Measurements from ENCODE around the gene RAB28. TPM values are rescaled to one million over a fixed set of nuclear protein-coding genes. Genes with fewer than 3 reads are reported as not detected.

RAB28 gene
- 10 to 100 TPM; 29.5 to 41.4 (median 30.6) TPM for polyA plus RNA-seq (ENCODE audit: insufficient read depth in 1 of 5, insufficient read length in 5 of 5, low replicate concordance in 1 of 5)
- long read RNA-seq, donor 1, transcript RAB28-202 (7 exons, 1,715 nt) = major isoform, 14 of 27 reads
- long read RNA-seq, donor 1, partial matches to known transcripts = 12 of 27 reads
- long read RNA-seq, donor 1, other reads (novel, unspliced or antisense) = 0 of 27 reads
- long read RNA-seq, donor 2, transcript RAB28-202 (7 exons, 1,715 nt) = major isoform, 7 of 16 reads
- long read RNA-seq, donor 2, partial matches to known transcripts = 7 of 16 reads
- long read RNA-seq, donor 2, other reads (novel, unspliced or antisense) = 0 of 16 reads
- long read RNA-seq, donor 3, transcript RAB28-202 (7 exons, 1,715 nt) = major isoform, 8 of 17 reads
- long read RNA-seq, donor 3, partial matches to known transcripts = 6 of 17 reads
- long read RNA-seq, donor 3, other reads (novel, unspliced or antisense) = 0 of 17 reads
- long read RNA-seq, donor 4, transcript RAB28-202 (7 exons, 1,715 nt) = major isoform, 8 of 9 reads
- long read RNA-seq, donor 4, partial matches to known transcripts = 0 of 9 reads
- long read RNA-seq, donor 4, other reads (novel, unspliced or antisense) = 0 of 9 reads
- long read RNA-seq, donor 5, transcript RAB28-202 (7 exons, 1,715 nt) = major isoform, 15 of 30 reads
- long read RNA-seq, donor 5, partial matches to known transcripts = 10 of 30 reads
- long read RNA-seq, donor 5, other reads (novel, unspliced or antisense) = 0 of 30 reads
- long read RNA-seq, donor 6, transcript RAB28-202 (7 exons, 1,715 nt) = major isoform, 9 of 26 reads
- long read RNA-seq, donor 6, partial matches to known transcripts = 13 of 26 reads
- long read RNA-seq, donor 6, other reads (novel, unspliced or antisense) = 0 of 26 reads
- long read RNA-seq, donor 7, transcript RAB28-202 (7 exons, 1,715 nt) = major isoform, 7 of 10 reads
- long read RNA-seq, donor 7, partial matches to known transcripts = 0 of 10 reads
- long read RNA-seq, donor 7, other reads (novel, unspliced or antisense) = 0 of 10 reads
- long read RNA-seq, donor 8, partial matches to known transcripts = 5 of 8 reads
- long read RNA-seq, donor 8, other reads (novel, unspliced or antisense) = 0 of 8 reads

DNA sequence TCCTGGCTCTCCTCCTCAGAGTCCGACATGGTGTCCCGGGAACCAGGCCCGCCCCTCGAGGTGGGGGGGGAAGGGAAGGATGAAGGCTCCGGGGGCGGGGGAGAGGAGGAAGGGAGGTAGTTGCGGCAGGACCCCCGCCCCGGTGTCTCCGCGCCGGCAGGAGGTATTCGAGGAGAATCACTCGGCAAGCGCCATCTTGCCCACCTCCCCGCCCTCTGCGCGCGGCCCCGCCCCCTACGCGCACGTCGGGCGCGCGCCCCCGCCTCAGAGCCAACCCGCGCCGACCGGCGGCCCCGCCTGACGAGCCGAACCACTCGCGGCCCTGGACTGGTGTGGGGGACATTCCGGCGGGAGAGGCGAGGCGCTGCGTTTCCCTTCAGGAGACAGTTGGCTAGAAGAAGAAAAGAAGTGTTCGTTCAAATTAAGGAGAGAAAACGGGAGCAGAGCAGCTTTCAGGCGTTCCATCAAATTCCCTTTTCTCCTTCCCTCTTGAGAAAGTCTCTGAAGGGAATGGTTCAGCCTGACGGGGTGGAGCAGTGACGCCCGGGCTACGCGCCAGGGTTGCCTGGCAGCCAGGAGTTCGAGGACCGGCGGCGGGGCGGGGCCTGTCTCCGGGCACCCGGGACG lies at the start of gene RAB28:
Gene RAB28, minus strand, starts transcription at position 219 of the 627 bp plus-strand sequence.
- DNase-seq = peak; percentile 98

DNA sequence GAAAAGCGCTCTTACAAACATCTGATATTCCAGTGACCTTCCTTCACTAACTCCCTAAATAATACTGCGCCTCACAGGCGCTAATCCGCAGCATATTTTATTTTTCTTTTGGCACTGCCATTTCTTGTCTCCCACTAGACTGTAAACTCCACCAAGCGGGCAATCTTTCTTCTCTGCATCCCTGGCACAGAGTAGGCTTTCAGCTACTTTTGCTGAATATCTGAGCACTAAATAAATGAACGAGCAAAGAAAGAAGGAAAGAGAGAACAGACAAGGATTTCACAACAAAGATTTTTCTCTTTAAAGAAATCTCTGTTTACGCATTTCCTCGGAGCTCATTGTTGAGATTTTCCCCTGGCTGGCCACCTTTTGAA lies 47.5 kb upstream of the RAB28 start:
- no peak for DNase-seq

DNA sequence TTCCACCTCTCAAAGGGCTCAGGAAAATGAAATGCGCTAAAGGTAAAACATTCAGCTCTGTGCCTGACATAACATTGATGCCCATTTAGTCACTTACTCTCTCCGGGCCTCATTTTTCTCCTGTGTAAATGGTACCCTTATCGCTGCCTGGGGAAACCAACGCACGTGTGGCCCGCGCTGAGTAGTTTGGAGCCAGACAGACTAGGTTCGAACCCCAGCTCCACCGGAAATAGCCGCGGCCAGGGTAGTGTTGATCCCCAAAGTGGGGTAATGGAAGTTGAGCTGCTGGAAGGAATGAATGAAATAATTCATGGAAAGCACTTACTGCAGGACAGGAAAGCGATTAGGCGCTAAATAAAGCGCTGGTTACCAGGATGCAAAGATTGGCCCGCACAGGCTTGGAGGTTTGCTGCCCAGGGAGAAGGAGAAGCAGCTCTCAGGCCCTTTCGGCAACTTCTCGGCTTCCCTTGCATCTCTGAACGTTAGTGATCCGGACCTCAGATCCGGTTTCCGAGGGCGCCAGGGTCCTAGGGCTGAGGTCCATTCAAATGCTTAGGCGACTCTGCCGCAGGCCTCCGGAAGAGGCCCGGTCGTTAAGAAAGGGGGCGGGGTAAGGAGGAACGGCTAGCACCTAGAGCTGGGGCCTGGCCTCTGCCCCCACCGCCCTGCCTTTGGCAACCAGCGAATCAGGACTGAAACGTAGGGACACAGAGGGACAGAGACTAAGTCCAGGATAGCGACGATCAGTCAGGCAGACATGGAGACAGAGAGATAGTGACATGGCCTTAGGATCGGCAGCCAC lies 46.9 kb upstream of the RAB28 start:
- DNase-seq = no peak

DNA sequence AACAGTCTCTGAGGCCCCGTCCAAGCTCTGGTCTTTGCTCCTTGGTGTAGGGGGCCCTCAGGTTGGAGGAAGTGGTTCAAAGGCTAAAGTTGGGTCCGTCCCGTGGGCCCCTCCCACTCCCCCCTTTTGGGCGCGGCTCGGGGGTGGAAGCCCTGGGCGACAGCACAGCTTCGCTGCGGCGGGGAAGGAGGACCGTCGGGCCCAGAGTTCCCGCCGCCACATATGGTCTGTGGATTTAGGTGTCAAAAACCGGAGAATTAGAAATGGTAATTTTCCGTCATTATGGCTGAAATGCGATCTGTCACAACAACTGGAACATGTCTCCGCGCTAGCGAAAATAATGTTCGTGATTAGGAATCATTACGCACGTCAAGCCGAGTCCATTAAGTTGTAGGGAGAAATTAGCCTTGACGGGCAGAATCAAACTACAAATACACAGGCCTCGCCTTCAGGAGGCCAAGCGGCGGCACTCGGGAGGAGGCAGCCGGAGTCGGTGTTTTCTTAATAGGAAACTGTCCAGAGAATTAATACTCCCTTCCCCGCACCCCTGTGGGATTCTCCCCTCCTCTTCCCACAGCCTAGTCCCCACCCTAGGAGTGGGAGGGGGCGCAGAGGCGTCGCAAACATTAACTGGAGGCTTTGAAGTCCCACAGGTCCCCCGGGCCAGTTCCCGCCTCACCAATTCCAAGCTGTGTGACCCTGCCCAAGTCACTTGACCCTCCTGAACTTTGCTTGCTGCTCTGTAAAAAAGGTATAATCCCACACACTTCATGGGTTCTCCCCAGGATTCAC lies 45.2 kb upstream of the RAB28 start:
- no peak for DNase-seq

DNA sequence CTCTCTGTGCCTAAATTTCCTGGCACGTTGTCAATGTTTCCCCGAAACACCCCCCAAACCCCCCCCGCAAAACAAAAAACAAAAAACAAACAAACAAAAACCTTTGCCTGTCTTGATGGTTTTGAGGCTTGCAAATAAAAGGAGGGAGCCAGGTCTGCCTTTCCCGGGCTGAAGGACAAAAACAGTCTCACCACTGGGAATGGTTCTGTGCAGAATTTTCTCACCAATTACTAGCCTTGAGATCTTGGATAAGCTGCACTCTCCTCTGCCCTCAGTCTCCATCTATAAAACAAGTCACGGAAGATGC lies 44.6 kb upstream of the RAB28 start:
- DNase-seq = no peak

DNA sequence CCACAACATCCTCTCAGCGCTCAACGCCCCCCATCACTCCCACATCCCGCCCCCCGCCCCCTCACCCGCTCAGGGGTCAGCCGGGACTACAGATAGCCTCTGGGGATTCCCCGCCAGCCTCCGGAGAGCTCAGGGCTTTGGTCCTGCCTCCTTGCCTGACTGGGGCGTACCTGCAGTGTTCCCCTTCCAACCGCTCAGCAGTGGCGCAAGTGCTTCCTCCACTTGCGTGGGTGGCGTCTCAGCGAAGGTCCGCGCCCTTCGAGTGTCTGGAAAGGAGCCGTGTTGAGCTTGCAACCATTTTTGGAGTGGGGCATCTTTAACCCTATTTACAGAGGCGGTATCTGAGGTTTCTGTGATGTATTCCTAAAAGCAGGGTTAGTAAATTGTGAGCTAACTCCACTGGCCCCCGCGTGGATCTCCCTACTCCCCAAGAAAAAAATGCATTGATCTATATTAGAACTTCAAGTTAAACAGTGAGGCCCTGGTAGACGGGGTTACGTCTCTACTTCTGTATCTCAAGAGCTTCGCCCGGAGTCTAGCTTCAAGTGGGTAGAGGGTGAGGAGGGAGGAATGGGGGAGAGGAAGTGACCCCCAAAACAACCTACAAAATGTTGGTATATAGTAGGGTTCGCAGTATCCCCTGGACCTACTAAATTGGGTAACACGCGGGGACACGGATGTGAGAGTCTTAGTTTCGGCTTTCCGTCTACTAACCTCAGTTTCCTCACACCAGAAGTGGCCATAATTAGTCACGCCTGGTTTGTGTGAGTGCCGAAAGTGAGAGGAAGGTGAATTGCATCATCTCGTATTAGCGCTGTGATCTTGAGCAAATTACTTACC lies 44.1 kb upstream of the RAB28 start:
- no peak for DNase-seq

DNA sequence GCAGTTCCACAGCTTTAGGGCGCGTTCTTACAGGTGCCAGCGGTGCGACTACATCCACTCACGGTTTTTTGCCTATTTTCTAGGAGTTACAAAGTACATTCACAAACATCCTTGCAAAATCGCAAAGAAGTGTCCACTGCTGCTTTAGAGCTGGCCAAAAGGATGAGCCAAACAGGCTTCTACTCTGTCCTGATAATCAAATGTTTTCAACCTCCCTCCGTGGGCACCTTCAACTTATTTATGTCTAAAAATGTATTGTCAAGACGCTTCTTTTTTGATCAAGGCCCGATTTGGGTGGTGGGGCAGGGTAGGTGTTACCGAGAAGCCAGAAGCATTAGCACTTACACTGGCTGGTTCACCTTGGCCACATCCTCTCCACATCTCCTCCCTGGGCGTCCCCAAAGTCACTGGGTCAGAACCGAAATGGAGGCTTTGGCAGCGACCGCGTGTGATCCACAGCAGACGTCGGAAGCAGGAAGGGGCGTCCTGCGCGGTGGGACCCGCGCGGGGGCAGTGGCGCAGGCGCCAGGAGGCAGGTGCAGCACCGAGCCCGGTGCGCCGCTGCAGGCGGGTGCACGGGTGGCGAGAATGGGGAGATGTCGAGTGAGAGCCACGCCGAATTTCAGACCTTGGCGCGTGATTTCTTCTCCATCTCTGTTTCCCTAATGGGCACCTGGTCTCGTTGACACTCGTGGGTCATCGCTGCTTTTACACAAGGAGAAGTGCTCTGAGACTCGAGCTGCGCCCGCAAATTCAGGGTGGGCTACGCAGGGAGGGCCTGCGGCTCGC lies 43.2 kb upstream of the RAB28 start:
- no peak for DNase-seq

DNA sequence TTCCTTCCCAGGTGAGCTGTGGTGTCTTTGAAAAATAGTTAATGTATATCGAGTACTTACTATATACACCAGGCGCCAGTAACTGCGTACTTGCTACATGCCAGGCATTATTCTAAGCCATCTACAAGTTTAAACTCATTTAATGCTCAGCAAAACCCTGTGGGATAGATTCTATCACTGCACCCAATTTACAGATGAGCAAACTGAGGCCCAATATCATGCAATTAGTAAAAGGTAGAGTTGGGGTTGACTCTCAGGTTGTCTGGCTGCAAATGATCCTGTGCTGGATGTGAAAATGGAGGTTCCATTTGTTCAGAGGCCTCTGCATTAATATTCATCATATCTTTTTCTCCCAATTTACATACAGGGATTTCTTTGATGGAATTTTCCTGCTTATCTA lies 42.5 kb upstream of the RAB28 start:
- DNase-seq = no peak

DNA sequence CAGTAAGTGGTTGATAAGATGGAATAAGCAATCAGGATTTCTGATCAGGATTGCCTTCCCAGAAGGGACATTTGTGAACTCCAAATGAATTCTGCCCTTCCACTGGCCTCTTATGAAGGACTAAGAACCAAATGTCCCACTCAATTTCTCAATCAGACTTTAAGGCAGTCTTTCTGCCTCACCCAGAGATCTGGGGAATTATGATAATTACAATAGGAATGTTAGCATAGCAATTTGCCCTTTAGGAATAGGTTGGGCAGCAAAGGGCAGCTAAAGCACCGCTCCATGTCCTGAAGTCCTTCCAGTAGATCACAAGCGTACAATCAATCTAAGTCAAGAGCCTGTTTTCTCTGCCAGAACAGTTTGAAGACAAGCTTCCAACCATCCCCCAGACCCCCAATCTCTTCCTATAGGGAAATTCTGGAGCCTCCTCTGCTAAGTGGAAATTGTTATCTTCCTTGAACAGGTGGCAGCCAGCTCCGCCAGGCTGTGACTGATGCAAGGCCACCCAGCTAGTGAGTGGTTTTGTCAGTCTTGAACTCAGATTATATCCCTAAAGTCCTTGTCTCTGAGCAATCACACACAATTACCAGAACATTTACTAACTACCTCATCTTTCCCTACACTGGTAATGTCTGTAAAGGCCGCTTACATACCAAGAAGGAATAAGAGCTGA lies 41.6 kb upstream of the RAB28 start:
- DNase-seq = no peak

DNA sequence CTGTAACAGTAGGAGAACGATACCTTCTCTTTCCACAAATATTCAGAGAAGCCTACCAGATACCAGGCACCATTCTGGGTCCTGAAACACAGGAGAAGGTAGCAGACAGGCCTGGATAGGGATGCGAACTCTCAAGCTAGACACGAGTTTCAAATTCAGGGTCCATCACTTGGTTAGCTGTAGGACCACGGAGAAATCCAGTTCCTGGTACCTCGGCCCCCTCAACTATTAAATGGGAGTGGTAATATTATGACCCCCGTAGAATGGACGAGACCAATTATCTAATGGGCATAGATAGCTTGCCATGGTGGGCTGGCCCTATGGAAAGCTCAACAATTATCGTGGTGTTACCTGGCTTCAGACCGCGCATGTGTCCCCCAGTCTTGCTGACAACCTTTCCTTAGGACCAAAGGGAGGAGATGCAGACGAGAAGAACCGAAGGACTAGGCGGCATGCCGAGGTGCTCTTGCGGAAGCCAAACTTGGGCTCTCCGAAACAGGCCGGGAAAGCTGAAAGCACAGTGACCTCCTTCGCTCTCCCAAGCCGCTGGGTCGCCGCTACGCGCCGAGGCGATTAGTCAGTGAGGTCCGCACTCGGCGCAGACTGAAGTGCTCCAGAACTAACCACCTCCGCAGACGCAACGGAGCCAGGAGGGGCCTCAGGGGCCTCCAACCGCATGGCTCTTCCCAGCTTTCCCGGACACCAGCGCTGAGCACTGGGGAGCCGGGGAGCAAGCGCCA lies 40.5 kb upstream of the RAB28 start:
- no peak for DNase-seq

DNA sequence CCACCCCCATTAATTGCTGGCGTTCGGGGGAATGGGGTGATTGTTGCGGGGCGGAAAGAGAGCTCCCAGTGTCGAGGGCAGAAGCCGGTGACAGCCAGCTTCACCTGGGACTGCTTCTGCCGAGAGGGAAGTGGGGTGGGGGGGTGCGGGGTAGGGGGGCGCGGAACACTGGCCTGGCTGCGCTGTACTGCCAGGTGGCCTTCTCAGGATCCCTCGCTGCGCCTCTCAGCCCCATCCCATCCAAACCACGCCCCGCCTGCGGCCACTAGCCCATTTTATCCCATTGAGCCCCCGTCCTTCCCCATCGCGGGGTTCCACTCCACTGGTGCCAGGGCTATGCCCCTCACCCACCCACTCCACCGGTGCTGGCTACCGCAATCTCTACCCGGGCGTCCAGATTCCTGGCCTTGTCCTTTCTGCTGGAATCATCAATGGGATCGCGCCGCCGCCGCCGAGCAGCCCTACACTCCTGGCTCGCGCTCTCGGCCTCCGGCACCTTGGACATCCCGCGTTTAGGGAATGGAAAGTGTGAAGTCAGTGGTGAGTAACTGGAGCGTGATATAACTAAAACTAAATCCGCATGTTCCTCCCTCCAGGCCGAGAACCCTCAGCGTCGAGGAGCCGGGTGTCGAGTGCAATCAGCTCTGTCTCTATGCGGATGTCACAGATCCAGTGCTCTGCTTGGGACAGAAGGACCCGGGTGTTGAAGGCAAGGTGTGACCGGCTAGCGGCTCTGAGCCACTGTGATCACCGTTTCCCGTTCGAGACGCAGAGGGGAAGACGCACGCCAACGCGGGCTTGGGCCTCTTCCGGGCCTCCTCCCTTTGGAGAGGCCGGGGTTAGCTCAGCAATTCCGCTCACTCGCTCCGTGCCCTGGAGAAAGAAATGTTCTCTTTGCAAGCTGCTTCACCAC lies 39.7 kb upstream of the RAB28 start:
- DNase-seq = no peak

DNA sequence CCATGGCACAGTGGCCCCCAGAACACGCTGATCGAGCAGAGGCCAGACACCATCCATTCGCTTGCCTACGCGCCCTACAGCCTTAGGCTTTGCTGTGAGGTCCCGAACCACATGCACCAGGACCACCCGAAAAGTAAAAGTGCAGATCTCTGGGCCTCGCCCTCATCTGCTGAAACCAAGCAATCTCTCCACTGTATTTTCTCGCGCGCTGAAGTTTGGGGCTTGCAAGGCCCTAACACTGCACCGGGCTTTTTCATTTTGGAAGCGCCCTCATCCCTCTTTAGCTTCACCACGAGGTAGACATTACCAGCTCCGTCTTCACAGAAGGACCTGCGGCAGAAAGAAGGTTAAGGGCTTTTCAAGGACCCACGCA lies 39.0 kb upstream of the RAB28 start:
- DNase-seq = no peak

DNA sequence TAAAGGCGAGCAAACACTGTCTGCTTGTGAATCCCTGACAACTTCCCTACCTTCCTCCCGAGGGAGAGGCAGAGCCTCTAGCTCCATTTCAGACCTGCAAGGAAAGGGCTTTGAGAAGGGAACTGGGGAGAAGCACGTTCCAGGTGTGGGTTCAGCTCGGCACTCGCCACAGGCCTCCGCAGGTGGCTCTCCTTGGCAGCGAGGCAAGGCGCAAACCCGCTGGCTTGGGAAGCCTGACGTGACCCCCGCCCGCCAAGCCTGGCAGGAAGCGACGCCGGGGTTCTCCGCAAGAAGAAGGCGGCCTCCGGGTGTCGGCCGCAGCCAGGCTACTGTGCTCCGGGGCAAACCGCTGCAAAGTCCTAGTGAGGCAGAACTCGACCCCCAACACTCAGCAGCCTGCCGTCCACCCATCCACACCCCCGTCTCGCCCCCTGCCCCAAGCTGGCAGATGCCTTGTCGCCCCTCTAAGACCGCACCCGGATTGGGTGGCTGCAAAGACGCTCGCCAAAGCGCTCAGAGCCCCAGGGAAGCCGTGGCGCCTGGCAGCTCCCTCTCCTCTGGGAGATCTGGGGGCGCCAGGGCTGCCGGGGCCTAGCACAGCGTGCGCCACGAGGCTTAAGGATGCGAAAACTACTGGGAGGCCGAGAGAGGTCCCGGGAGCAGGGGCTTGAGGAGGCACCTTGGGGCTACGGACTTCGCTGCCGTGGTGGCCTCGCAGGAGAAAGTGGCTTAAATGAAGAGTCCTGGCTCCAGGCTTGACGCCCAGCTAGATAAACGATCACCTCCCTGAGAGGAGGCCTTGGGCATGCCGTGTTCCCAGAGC lies 38.4 kb upstream of the RAB28 start:
- no peak for DNase-seq

DNA sequence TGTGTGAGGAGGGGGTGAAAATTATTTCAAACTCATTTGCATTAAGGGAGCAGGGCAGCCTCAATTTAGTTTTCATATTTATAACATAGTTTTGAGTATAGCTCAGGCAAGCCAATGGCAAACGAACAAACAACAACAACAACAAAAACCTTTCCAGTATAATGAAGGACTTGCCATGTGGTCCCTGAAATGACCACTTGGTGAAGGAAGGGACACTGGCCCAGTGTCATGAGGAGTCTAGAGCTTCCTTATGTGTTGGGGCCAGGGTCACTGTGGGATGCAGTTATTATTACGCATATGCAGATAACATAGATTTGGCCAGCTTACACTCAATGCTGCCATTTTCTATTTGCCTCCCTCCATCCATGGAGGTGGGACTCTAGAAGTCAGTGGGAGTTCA lies 36.9 kb upstream of the RAB28 start:
- no peak for DNase-seq

DNA sequence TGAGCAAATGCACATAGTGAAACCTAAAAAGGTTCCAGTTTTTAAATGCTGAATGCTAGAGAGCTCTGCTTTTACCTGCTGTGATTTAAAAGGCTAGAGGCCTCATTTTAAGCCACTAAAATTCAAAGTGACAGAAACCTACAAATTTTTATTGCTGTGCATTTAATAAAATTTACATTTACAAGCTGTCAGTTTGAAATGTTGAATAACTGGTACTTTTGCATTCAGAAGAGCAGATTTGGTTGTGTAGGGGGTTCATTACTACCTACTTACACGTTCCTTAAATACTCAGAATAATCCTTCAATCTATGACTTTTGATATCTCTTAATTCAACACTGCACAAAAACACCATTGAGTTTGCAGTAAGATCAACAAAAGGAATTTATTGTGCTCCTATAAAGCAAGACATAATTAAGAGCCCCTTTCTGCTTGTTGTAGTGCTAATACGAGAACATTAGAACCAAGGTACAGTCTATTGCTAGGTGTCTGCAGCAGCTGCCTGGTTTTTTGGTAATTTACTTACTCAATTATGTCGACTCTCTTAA lies 32.2 kb upstream of the RAB28 start:
- DNase-seq = no peak

Data from right lung (tissue), 10 donors.